Effector memory CD8-positive, alpha-beta T cell (primary cell): ENCODE measurements around the gene ACOT7.
"Not testable (repeated sequence)": the region's sequence is repeated elsewhere in the genome, so short reads cannot be mapped to it uniquely, and the experiment has no call there.

Source experiments
- ATAC-seq: fragments of 150-1000 bp; cut with Tn5 transposase; replicated peaks from 2 replicates; pipeline ENCODE4 v1.10.0; 2021; ENCODE audit warnings: mild to moderate bottlenecking, moderate library complexity
- DNase-seq, 3 experiments: peaks; one replicate each; pipeline ENCODE4 v3.0.0; 2021
- H3K27ac Mint-ChIP-seq, 2 donors: one replicate each; pipeline ENCODE4 v1.8.0; 2022; ENCODE audit warnings: mild to moderate bottlenecking in 2 of 2, mixed read lengths in 2 of 2, moderate library complexity in 2 of 2
- H3K27me3 Mint-ChIP-seq, 2 donors: one replicate each; pipeline ENCODE4 v1.8.0; 2022; ENCODE audit warnings: mixed read lengths in 2 of 2
- H3K36me3 Mint-ChIP-seq: one replicate; pipeline ENCODE4 v1.8.0; 2022; ENCODE audit warnings: mild to moderate bottlenecking, moderate library complexity, mixed read lengths; ENCODE audit not compliant: insufficient read depth
- H3K4me1 Mint-ChIP-seq, 2 donors: one replicate each; pipeline ENCODE4 v1.8.0; 2022; ENCODE audit warnings: low read depth in 2 of 2, mixed read lengths in 2 of 2
- H3K4me3 Mint-ChIP-seq, 2 donors: one replicate each; pipeline ENCODE4 v1.8.0; 2022; ENCODE audit warnings: mild to moderate bottlenecking in 2 of 2, mixed read lengths in 2 of 2, moderate library complexity in 2 of 2
- H3K9me3 Mint-ChIP-seq, 2 donors: one replicate each; pipeline ENCODE4 v1.8.0; 2022; ENCODE audit warnings: mixed read lengths in 2 of 2

Gene ACOT7

DNA sequence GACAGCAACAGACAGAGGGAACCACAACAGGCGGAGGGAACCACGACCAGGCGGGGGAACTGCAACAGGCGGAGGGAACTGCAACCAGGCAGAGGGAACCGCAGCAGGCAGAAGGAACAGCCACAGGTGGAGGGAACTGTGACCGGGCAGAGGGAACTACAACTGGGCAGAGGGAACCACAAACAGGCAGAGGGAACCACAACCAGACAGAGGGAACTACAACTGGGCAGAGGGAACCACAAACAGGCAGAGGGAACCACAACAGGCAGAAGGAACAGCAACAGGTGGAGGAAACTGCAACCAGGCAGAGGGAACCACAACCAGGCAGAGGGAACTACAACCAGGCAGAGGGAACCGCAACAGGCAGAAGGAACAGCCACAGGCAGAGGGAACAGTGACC lies 85.9 kb downstream of the ACOT7 start:
- H3K4me1 Mint-ChIP-seq, H3K9me3 Mint-ChIP-seq, H3K27me3 Mint-ChIP-seq, ATAC-seq, DNase-seq, H3K36me3 Mint-ChIP-seq, H3K4me3 Mint-ChIP-seq: not testable (repeated sequence)
- peak overlapping the region in 1 of 2 donors; percentile 81 for H3K27ac Mint-ChIP-seq

DNA sequence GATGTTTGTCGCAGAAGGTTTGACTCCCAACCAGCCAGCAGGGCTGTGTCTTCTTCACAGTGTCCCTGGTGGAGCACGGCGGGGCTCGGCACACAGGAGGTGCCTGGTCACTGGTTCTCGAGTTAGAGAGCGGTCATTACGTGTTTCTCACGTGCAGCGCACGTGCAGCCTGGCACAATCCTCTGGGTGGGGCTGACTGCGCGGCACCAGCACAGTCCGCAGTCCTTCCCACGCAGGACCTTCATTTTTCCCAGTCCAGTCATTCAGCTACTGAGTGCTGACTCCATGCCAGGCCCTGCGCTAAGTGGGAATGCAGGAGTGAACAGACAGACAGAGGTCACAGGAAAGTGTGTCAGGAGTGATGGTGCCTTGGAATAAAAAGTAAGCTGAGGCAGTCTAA lies 86.5 kb downstream of the ACOT7 start:
- DNase-seq (no peak), ATAC-seq (no peak)
- H3K27ac Mint-ChIP-seq = peak overlapping the region in 1 of 2 donors; percentile 81
- H3K4me1 Mint-ChIP-seq = no peaks in the 10 kb centered on the region
- H3K36me3 Mint-ChIP-seq = no peaks in the 10 kb centered on the region
- no peaks in the 10 kb centered on the region for H3K27me3 Mint-ChIP-seq
- H3K9me3 Mint-ChIP-seq = no peaks in the 10 kb centered on the region
- no peak overlapping the region for H3K4me3 Mint-ChIP-seq

DNA sequence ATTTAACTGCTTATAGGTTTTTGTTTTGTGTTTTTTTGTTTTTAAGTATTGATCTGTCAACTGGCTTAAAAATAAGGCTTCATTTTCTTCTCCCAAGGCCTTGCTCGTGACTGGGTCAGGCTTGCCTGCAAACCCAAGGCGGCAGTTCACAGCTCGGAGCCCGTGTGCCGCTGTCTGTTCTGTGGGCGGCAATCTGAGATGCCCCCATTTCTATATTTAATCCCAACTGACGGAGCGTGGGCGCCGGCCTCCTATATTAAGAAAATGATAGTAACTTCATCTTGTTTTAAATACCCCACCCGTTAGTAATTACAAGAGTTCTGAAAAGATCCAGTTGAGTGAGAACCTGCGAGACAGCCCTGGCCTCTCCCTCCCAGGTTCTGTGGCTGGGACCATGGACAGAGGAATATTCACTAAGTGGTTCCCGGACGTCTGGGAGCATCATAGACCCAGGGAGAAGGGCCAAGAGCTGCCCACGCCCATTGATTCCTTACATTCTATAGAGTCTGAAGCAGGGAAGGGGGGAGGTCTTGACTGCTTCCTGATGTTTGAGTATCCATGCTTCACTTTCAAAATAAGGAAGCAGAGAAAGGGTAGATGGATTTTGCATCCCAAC lies 90.1 kb downstream of the ACOT7 start:
- DNase-seq = no peak
- H3K27ac Mint-ChIP-seq = no peak overlapping the region
- no peaks in the 10 kb centered on the region for H3K9me3 Mint-ChIP-seq
- no peak overlapping the region for H3K4me3 Mint-ChIP-seq
- H3K27me3 Mint-ChIP-seq = no peaks in the 10 kb centered on the region
- no peak for ATAC-seq
- H3K4me1 Mint-ChIP-seq = peaks cover 1 to 4% of the 10 kb centered on the region in 2 donors
- no peaks in the 10 kb centered on the region for H3K36me3 Mint-ChIP-seq

DNA sequence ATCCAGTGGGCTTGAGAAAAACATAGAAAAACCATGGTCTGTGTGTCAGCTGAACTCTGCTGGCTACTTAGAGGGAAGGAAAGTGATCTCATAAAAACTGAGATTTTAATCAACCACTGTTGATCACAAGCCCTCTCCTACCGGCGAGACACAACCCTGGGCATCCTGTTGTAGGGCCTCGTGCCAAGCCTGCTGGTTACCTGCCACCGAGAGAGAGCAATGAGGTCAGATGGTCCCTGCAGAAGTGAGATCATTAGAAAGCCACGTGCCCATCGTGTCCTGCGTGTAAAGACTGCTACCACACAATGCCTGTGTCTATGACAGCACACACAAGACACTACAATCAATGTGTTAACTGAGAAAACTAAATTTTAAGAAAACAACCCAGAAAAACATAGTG lies 91.0 kb downstream of the ACOT7 start:
- no peaks in the 10 kb centered on the region for H3K36me3 Mint-ChIP-seq
- DNase-seq = no peak

DNA sequence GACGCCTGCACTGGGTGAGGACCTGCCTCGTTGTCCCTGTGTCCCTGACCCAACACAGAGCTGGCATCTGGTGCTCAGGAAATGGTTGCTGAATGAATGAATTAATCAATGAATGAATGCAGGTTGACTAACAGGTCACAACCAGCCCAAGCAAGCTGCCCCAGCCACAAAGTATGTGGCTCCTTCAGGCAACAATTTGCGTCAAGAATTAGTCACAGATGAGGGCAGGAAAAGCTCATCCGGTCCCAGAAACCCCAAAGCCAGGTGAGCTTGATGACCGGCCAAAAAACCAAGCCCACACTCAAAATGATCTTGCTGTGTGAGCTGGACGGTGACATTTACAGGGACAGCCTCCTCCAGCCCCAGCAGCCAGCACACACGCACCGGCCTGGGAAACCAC lies 92.0 kb downstream of the ACOT7 start:
- DNase-seq (no peak), ATAC-seq (no peak)
- Mint-ChIP-seq H3K27me3 (no peaks in the 10 kb centered on the region), H3K4me1 (peaks cover 1 to 8% of the 10 kb centered on the region in 2 donors), H3K27ac (no peak overlapping the region), H3K9me3 (no peaks in the 10 kb centered on the region), H3K36me3 (no peaks in the 10 kb centered on the region), H3K4me3 (no peak overlapping the region)

More for the DNA sequence above, 91.0 kb downstream of the ACOT7 start:
- Mint-ChIP-seq H3K4me3 (no peak overlapping the region), H3K27me3 (no peaks in the 10 kb centered on the region), H3K27ac (no peak overlapping the region), H3K9me3 (no peaks in the 10 kb centered on the region), H3K4me1 (peaks cover 1 to 5% of the 10 kb centered on the region in 2 donors)
- ATAC-seq = no peak

DNA sequence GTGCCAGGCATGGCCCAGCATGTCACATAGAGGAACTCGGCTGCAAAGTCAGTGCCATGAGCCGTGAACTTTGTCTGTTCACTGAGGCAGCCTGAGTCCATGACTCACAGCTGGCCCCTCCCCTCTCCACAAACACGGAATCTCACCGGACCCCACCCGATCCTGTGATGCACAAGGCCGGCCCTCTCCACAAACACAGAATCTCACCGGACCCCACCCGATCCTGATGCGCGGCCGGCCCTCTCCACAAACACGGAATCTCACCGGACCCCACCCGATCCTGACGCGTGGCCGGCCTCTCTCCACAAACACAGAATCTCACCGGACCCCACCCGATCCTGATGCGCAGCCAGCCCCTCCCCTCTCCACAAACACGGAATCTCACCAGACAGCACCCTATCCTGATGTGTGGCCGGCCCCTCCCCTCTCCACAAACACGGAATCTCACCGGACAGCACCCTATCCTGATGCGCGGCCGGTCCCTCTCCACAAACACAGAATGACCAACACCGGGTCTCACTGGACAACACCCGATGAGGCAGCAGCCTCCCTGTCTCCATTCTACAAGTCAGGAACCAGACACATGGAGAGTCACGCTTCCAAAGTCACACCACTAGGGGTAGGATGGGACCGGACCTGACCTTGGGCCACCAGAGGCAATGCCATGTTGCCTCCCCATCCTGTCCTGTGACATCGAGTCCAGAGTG lies 93.1 kb downstream of the ACOT7 start:
- no peak for ATAC-seq
- H3K36me3 Mint-ChIP-seq = no peaks in the 10 kb centered on the region
- peaks cover 2 to 9% of the 10 kb centered on the region in 2 donors for H3K4me1 Mint-ChIP-seq
- no peaks in the 10 kb centered on the region for H3K9me3 Mint-ChIP-seq
- no peak overlapping the region for H3K4me3 Mint-ChIP-seq
- no peak overlapping the region for H3K27ac Mint-ChIP-seq
- no peaks in the 10 kb centered on the region for H3K27me3 Mint-ChIP-seq
- DNase-seq = no peak

DNA sequence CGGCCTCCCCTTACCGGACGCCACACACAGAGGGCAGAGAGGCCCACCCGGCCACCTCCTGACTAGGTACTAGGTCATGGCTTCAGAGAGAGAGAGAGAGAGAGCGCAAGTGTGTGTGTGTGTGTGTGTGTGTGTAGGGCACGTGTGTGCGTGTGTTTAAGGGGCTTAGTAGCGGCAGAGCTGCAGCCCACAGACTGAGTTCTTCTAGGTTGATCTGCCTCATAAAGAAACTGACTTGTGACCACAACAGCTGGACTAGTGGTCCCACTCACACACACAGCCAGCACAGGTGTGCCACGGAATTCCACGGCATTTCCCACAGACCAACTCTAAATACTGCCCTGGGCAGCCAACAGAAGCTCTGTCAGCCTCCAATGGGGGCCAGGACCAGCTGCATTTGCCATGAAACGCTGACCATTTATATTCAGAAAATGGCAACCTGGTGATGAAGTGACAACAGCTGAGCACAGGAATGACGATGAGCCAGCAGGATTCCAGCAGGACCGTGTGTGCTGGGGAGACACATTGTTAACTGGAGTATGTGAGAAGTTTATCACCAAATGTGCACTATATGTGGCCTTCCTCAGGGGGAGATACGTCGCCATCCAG lies 93.9 kb downstream of the ACOT7 start:
- H3K4me3 Mint-ChIP-seq = no peak overlapping the region
- H3K36me3 Mint-ChIP-seq = peaks cover 3% of the 10 kb centered on the region

GRCh38 chr1:6298940-6299465 lies 94.6 kb downstream of the ACOT7 start:
- Mint-ChIP-seq H3K4me3 (no peak overlapping the region), H3K27me3 (no peaks in the 10 kb centered on the region), H3K36me3 (peaks cover 3% of the 10 kb centered on the region), H3K27ac (peak overlapping the region; percentile 41 to 64), H3K4me1 (peaks cover 16 to 24% of the 10 kb centered on the region in 2 donors), H3K9me3 (no peaks in the 10 kb centered on the region)
- DNase-seq (no peak), ATAC-seq (no peak)

More for the DNA sequence above, 93.9 kb downstream of the ACOT7 start:
- DNase-seq = no peak
- no peak overlapping the region for H3K27ac Mint-ChIP-seq
- H3K27me3 Mint-ChIP-seq = no peaks in the 10 kb centered on the region
- H3K4me1 Mint-ChIP-seq = peaks cover 10 to 18% of the 10 kb centered on the region in 2 donors
- no peaks in the 10 kb centered on the region for H3K9me3 Mint-ChIP-seq
- no peak for ATAC-seq

DNA sequence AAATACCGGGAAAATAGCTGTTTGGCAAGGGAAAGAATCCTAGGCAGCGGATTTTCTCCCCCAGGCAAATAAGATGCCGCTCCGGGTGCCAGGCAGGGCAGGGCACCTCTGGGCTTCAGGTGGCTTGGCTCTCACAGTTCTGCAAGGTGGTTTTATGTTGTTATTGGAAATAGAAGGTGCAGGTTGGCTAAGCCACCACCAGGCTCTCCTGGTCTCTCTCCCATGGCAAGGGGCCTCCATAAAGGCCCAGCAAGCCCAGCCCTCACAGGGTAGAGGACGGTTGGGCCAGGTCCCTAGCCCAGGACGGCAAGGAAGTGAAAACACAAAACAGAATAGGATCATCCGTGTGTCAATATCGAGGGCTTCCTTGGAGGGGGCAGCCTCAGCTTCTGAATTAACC lies 95.0 kb downstream of the ACOT7 start:
- DNase-seq (no peak), ATAC-seq (no peak)
- peaks cover 3% of the 10 kb centered on the region for H3K36me3 Mint-ChIP-seq
- peaks cover 17 to 26% of the 10 kb centered on the region in 2 donors for H3K4me1 Mint-ChIP-seq
- peak overlapping the region; percentile 41 to 64 for H3K27ac Mint-ChIP-seq
- no peaks in the 10 kb centered on the region for H3K9me3 Mint-ChIP-seq
- H3K4me3 Mint-ChIP-seq = no peak overlapping the region
- no peaks in the 10 kb centered on the region for H3K27me3 Mint-ChIP-seq

DNA sequence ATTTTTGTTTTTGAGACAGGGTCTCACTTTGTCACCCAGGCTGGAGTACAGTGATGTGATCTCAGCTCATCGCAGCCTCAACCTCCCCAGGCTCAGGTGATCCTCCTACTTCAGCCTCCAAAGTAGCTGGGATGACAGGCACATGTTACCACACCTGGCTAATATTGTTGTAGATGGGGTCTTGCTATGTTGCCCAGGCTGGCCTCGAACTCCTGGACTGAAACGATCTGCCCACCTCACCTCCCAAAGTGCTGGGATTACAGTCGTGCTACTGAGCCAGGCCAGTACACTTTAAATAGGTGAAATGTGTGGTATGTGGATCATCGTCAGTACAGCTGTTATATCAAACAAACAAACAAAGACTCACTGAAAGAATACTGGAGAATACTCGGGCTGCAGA lies 97.7 kb downstream of the ACOT7 start:
- H3K4me3 Mint-ChIP-seq = no peak overlapping the region
- no peaks in the 10 kb centered on the region for H3K27me3 Mint-ChIP-seq
- ATAC-seq (no peak), DNase-seq (no peak)
- no peaks in the 10 kb centered on the region for H3K9me3 Mint-ChIP-seq
- H3K4me1 Mint-ChIP-seq = peaks cover 17 to 37% of the 10 kb centered on the region in 2 donors
- peaks cover 9% of the 10 kb centered on the region for H3K36me3 Mint-ChIP-seq
- peak overlapping the region; percentile 20 to 88 for H3K27ac Mint-ChIP-seq

DNA sequence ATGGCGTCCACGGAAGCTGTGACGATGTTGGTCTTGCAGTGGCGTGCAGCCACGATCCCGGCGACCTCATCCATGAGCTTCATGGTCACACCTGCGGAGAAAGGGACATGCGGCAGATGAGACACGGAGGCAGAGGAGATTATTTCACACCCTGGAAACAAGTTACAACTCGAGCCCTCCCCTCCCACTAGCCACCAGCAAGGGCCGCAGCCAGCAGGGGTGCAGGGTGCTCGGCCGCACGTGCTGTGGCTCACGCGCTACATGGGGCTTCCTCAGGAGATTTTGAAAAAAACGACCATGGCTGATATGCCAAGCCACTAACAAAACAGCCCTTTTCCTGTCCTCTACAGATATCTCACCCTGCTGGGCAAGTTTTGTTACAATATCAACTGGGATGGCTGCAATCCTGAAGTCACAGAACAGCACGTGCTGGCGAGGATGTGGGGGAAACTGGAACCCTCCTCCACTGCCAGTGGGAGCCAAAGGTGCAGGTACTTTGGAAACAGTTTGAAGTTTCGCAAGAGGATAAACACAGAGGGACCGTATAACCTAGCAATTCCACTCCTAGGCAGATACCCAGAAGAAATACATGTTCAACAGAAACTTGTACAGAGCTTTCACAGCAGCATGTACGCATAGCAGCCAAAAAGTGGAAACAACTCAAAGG lies 98.5 kb downstream of the ACOT7 start:
- Mint-ChIP-seq H3K4me1 (peaks cover 16 to 36% of the 10 kb centered on the region in 2 donors), H3K9me3 (no peaks in the 10 kb centered on the region), H3K27ac (peak overlapping the region; percentile 88 to 91), H3K27me3 (no peaks in the 10 kb centered on the region), H3K36me3 (peaks cover 9% of the 10 kb centered on the region), H3K4me3 (peak overlapping the region; percentile 47 to 66)
- DNase-seq = peak in 2 of 3 experiments; percentile 13 to 26
- ATAC-seq = peak; percentile 56

GRCh38 chr1:6294080-6294889 lies 99.3 kb downstream of the ACOT7 start:
- Mint-ChIP-seq H3K36me3 (peaks cover 9% of the 10 kb centered on the region), H3K4me3 (peak overlapping the region; percentile 47 to 66), H3K9me3 (no peaks in the 10 kb centered on the region), H3K27ac (peak overlapping the region; percentile 88 to 91), H3K4me1 (peaks cover 16 to 36% of the 10 kb centered on the region in 2 donors), H3K27me3 (no peaks in the 10 kb centered on the region)
- ATAC-seq = peak; percentile 74
- peak; percentile 8 to 31 (median 13) for DNase-seq

DNA sequence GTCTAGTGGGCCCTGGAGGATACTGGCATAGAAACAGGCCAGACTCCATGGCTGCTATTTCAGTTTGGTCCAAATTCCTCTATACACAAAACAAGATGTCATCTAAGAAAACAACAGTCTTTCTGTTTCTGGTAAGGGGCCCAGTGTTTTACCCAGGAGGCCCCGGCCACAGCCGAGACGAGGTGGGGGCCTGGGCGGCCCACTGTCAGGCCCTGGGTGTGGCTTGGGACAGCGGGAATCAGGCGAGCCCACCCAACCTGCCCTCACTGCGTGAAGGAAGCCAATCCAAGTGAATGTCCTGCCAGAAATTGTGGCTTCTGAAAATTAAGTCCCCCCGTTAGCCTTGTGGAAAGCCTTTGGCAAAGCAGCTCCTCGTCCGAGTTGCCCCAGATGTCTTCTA lies 101.5 kb downstream of the ACOT7 start:
- Mint-ChIP-seq H3K9me3 (no peaks in the 10 kb centered on the region), H3K27me3 (no peaks in the 10 kb centered on the region), H3K36me3 (peaks cover 9% of the 10 kb centered on the region), H3K27ac (peak overlapping the region; percentile 56 to 85), H3K4me1 (peaks cover 18 to 32% of the 10 kb centered on the region in 2 donors), H3K4me3 (no peak overlapping the region)
- ATAC-seq (no peak), DNase-seq (no peak)
